Measurements from ENCODE around the gene MAGEF1. TPM values are rescaled to one million over a fixed set of nuclear protein-coding genes. Genes with fewer than 3 reads are reported as not detected.

Gene MAGEF1
- total RNA-seq, 2 experiments from 2014 or later = 5.8 to 6.1 TPM

- H3K27ac Mint-ChIP-seq = no peak overlapping the region
- intact Hi-C loops (cut with DNase I, micrococcal nuclease) = no loop called here
- H3K27ac ChIP-seq (ENCODE audit: low read depth in 1 of 2, low read length in 2 of 2) = no peak overlapping the region
- POLR2A ChIA-PET = no interaction called here
- DNase-seq (no peak), ATAC-seq (ENCODE audit: poor library complexity) (no peak)
- no peaks in the 10 kb centered on the region for H3K36me3 ChIP-seq (ENCODE audit: insufficient read depth, low read length)
- no peak overlapping the region for H3K4me3 Mint-ChIP-seq
- no peaks in the 10 kb centered on the region for H3K4me1 Mint-ChIP-seq (ENCODE audit: low read depth)
- no peaks in the 10 kb centered on the region for H3K4me1 ChIP-seq (ENCODE audit: insufficient read depth, low read length)
- H3K27me3 ChIP-seq (ENCODE audit: control insufficient read depth in 1 of 2, insufficient read depth in 2 of 2, low read length in 2 of 2) = peaks cover 0 to 5% of the 10 kb centered on the region in 2 experiments
- no peak for TF ChIP-seq CTCF (IDR thresholded peaks at IDR 0.05)
- no peaks in the 10 kb centered on the region for H3K36me3 Mint-ChIP-seq (ENCODE audit: low read depth)
- H3K4me3 ChIP-seq (ENCODE audit: low read length) = no peak overlapping the region
- CTCF ChIA-PET = no interaction called here
- H3K9me3 ChIP-seq (ENCODE audit: control insufficient read depth in 1 of 2, insufficient read depth in 1 of 2, low read length in 2 of 2) = no peaks in the 10 kb centered on the region
- H3K27me3 Mint-ChIP-seq = peaks cover 4% of the 10 kb centered on the region
- no peaks in the 10 kb centered on the region for H3K9me3 Mint-ChIP-seq
Measured at GRCh38 chr3:184737641-184738505, 26.0 kb upstream of the MAGEF1 start.

GRCh38 chr3:184737063-184737462 is 25.2 kb upstream of the MAGEF1 start:
- H3K4me3 ChIP-seq (ENCODE audit: low read length) = no peak overlapping the region
- POLR2A ChIA-PET = no interaction called here
- Mint-ChIP-seq H3K9me3 (no peaks in the 10 kb centered on the region), H3K36me3 (ENCODE audit: low read depth) (no peaks in the 10 kb centered on the region), H3K27me3 (peaks cover 4% of the 10 kb centered on the region), H3K4me3 (no peak overlapping the region), H3K27ac (no peak overlapping the region), H3K4me1 (ENCODE audit: low read depth) (no peaks in the 10 kb centered on the region)
- ATAC-seq (ENCODE audit: poor library complexity) = no peak
- no peak for DNase-seq
- no peaks in the 10 kb centered on the region for H3K4me1 ChIP-seq (ENCODE audit: insufficient read depth, low read length)
- no peak overlapping the region for H3K27ac ChIP-seq (ENCODE audit: low read depth in 1 of 2, low read length in 2 of 2)
- intact Hi-C loops (cut with DNase I, micrococcal nuclease) = no loop called here
- CTCF ChIA-PET = no interaction called here
- H3K36me3 ChIP-seq (ENCODE audit: insufficient read depth, low read length) = no peaks in the 10 kb centered on the region
- TF ChIP-seq CTCF (IDR thresholded peaks at IDR 0.05) = no peak
- H3K27me3 ChIP-seq (ENCODE audit: control insufficient read depth in 1 of 2, insufficient read depth in 2 of 2, low read length in 2 of 2) = peaks cover 0 to 5% of the 10 kb centered on the region in 2 experiments
- H3K9me3 ChIP-seq (ENCODE audit: control insufficient read depth in 1 of 2, insufficient read depth in 1 of 2, low read length in 2 of 2) = no peaks in the 10 kb centered on the region

GRCh38 chr3:184734903-184735701 is 23.2 kb upstream of the MAGEF1 start:
- no peak overlapping the region for H3K4me3 ChIP-seq (ENCODE audit: low read length)
- peaks cover 0 to 7% of the 10 kb centered on the region in 2 experiments for H3K27me3 ChIP-seq (ENCODE audit: control insufficient read depth in 1 of 2, insufficient read depth in 2 of 2, low read length in 2 of 2)
- no peak for ATAC-seq (ENCODE audit: poor library complexity)
- Mint-ChIP-seq H3K27me3 (peaks cover 4% of the 10 kb centered on the region), H3K27ac (no peak overlapping the region), H3K36me3 (ENCODE audit: low read depth) (no peaks in the 10 kb centered on the region), H3K9me3 (no peaks in the 10 kb centered on the region), H3K4me3 (no peak overlapping the region), H3K4me1 (ENCODE audit: low read depth) (no peaks in the 10 kb centered on the region)
- intact Hi-C loops (cut with DNase I, micrococcal nuclease) = no loop called here
- H3K36me3 ChIP-seq (ENCODE audit: insufficient read depth, low read length) = no peaks in the 10 kb centered on the region
- DNase-seq = no peak
- ChIA-PET CTCF (no interaction called here), POLR2A (interaction anchor here (0.5 kb wide), 1 partner anchor 54 kb away, joined by 3 read pairs; no protein-coding TSS in a partner anchor)
- no peak for TF ChIP-seq CTCF (IDR thresholded peaks at IDR 0.05)
- H3K9me3 ChIP-seq (ENCODE audit: control insufficient read depth in 1 of 2, insufficient read depth in 1 of 2, low read length in 2 of 2) = no peaks in the 10 kb centered on the region
- no peaks in the 10 kb centered on the region for H3K4me1 ChIP-seq (ENCODE audit: insufficient read depth, low read length)
- H3K27ac ChIP-seq (ENCODE audit: low read depth in 1 of 2, low read length in 2 of 2) = no peak overlapping the region
